Type B pancreatic cell (in vitro differentiated cells): ENCODE results near the gene SLFN14. TPM values are rescaled to one million over a fixed set of nuclear protein-coding genes. Genes with fewer than 3 reads are reported as not detected.

ENCODE experiments used
- DNase-seq: peaks from one replicate; pipeline ENCODE4 v3.0.0; 2021; ENCODE audit warnings: mixed read lengths; ENCODE audit not compliant: unreplicated experiment; ENCODE audit errors: extremely low spot score
- H3K27ac Mint-ChIP-seq: 2 replicates; pipeline ENCODE4 v1.8.0; 2021; ENCODE audit warnings: mild to moderate bottlenecking, mixed read lengths
- H3K27me3 Mint-ChIP-seq: 2 replicates; pipeline ENCODE4 v1.8.0; 2021; ENCODE audit warnings: mixed read lengths
- H3K36me3 Mint-ChIP-seq: 2 replicates; pipeline ENCODE4 v1.8.0; 2021; ENCODE audit warnings: mixed read lengths
- H3K4me1 Mint-ChIP-seq: one replicate; pipeline ENCODE4 v1.8.0; 2021; ENCODE audit warnings: mixed read lengths; ENCODE audit not compliant: unreplicated experiment
- H3K4me3 Mint-ChIP-seq: 2 replicates; pipeline ENCODE4 v1.8.0; 2021; ENCODE audit warnings: mild to moderate bottlenecking, mixed read lengths
- H3K9me3 Mint-ChIP-seq: 2 replicates; pipeline ENCODE4 v1.8.0; 2021; ENCODE audit warnings: mixed read lengths
- total RNA-seq: library from RNA; stranded (reverse); gene quantifications from 2 replicates; pipeline ENCODE4 v1.2.1, GENCODE V29; 2021; ENCODE audit warnings: low replicate concordance
- TF ChIP-seq, protein P1 (sequence below): fragments of 200-600 bp; sonication (generic); conservative IDR thresholded peaks from 2 replicates; pipeline ENCODE4 v1.5.0; 2021; ENCODE audit warnings: antibody characterized with exemption, mild to moderate bottlenecking

Gene SLFN14
- total RNA-seq, 1 donor from 2014 or later = not detected

DNA sequence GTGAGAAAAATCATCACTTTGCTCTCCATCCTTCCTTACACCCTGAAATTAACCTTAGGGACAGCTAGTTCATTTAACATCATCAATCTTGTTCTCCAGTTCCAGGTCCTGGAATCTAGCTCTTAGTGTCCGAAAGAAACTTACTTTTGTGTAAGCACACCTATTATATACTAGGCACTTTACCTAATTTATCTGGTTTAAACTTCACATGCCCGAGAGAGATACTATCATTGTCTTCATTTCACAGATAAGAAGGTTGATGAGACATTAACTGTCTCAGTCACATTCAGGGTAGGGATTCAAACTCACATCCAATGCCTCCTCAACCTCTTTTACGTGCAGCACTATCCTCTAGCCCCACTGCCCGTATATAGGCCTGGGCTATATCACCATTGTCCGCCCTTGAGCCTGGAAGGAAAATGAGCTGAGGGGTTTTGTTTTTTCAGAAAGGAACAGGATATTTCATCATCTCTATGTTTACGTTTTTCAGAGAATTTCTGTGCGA is 26.0 kb upstream of the SLFN14 start:
- peak overlapping the region; percentile 99 for H3K4me3 Mint-ChIP-seq
- no peaks in the 10 kb centered on the region for H3K9me3 Mint-ChIP-seq
- peaks cover 23% of the 10 kb centered on the region for H3K27me3 Mint-ChIP-seq
- H3K4me1 Mint-ChIP-seq = peaks cover 24% of the 10 kb centered on the region
- peak overlapping the region; percentile 100 for H3K27ac Mint-ChIP-seq
- TF ChIP-seq, protein P1, sequence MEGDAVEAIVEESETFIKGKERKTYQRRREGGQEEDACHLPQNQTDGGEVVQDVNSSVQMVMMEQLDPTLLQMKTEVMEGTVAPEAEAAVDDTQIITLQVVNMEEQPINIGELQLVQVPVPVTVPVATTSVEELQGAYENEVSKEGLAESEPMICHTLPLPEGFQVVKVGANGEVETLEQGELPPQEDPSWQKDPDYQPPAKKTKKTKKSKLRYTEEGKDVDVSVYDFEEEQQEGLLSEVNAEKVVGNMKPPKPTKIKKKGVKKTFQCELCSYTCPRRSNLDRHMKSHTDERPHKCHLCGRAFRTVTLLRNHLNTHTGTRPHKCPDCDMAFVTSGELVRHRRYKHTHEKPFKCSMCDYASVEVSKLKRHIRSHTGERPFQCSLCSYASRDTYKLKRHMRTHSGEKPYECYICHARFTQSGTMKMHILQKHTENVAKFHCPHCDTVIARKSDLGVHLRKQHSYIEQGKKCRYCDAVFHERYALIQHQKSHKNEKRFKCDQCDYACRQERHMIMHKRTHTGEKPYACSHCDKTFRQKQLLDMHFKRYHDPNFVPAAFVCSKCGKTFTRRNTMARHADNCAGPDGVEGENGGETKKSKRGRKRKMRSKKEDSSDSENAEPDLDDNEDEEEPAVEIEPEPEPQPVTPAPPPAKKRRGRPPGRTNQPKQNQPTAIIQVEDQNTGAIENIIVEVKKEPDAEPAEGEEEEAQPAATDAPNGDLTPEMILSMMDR = no peak
- DNase-seq = no peak
- H3K36me3 Mint-ChIP-seq = no peaks in the 10 kb centered on the region

DNA sequence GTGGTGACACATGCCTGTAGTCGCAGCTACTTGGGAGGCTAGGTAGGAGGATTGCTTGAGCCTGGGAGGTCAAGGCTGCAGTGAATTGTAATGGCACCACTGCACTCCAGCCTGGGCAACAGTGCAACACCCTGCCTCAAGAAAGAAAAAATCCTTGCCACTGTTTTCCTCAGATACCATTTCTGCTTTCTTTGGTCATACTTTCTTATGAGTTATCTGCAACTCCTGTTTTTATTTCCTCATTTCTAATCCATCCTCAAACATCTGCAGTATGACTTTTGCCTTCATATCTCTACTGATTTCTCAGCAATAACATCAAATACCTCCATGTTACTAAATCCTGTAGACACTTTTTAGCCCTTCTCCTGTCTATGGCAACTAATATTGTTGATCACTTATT is 23.4 kb upstream of the SLFN14 start:
- DNase-seq = no peak
- TF ChIP-seq, protein P1 = no peak
- Mint-ChIP-seq H3K9me3 (no peaks in the 10 kb centered on the region), H3K36me3 (no peaks in the 10 kb centered on the region), H3K27me3 (peaks cover 23% of the 10 kb centered on the region), H3K4me1 (peaks cover 20% of the 10 kb centered on the region), H3K4me3 (no peak overlapping the region), H3K27ac (no peak overlapping the region)

DNA sequence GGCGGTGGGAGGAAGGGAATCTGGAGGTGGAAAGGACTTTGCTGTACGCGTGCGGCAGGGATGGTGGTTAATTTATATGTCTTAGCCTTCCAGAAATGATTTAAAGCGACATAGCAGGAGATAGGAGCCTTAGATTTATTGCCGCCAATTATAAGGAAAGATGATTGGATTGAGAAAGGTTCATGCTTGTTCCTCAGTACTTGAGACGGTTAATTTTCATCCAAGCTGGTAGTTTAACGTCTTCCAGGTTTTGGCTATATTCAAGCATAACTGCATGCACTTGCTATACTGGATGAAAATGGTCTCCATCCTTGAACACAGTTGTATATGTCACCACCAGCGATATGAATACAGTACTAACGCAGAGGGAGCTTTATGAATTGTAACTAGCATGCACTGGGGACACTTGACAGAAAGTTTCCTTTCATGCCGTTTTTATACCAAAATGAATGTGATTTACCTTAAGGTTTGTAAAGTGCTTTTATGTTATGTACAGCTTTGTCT is 18.4 kb upstream of the SLFN14 start:
- Mint-ChIP-seq H3K36me3 (peaks cover 5% of the 10 kb centered on the region), H3K4me1 (peaks cover 17% of the 10 kb centered on the region), H3K27me3 (peaks cover 9% of the 10 kb centered on the region), H3K27ac (peak overlapping the region; percentile 90), H3K9me3 (no peaks in the 10 kb centered on the region), H3K4me3 (peak overlapping the region; percentile 97)
- DNase-seq = no peak
- TF ChIP-seq, protein P1 = no peak

DNA sequence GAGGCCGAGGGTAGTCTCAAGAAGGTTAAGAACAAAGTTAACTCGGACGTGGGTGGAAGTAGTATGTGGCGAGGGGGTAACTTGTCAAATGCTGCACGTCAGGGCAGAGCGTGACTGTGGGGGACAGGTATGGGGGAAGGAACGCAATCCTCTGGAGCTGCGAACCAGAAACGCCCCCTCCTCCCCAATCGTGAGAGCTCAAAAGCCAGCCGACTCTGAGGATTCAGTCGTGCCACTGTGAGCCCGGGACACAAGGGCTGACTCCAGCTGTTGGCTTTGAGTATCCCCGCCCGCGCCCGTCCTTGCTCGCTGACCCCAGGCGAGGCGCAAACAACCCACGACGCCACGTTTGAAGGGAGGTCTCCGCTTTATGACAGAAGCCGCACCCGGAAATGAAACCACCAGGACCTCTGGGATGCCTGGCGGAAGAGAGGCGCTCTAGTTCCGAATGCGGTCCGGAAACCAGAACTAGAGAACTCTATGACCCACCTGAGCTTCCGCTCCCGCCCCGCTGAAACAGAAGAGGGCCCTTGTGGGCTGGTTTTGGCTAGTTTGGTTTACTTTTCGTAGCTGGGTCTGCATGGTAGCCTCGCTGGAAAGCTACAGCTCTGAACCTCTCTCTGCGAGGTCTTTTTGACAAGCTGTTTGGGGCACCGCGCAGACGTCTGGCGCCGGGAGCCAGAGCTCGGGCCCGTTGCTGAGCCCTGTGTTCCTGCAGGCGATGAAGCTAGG is 17.7 kb upstream of the SLFN14 start, which contains the start of gene PEX12:
TSS of gene PEX12 (minus strand) at position 375 of the 732 bp plus-strand sequence. CDS start 550 bp downstream, outside the sequence.
- peaks cover 5% of the 10 kb centered on the region for H3K36me3 Mint-ChIP-seq
- H3K4me3 Mint-ChIP-seq = peak within 1 kb of the TSS; percentile 97
- DNase-seq = peak; percentile 75
- TF ChIP-seq, protein P1 = no peak
- H3K9me3 Mint-ChIP-seq = no peaks in the 10 kb centered on the region
- peaks cover 17% of the 10 kb centered on the region for H3K4me1 Mint-ChIP-seq
- H3K27ac Mint-ChIP-seq = peak within 1 kb of the TSS; percentile 90
- H3K27me3 Mint-ChIP-seq = peaks cover 4% of the 10 kb centered on the region

DNA sequence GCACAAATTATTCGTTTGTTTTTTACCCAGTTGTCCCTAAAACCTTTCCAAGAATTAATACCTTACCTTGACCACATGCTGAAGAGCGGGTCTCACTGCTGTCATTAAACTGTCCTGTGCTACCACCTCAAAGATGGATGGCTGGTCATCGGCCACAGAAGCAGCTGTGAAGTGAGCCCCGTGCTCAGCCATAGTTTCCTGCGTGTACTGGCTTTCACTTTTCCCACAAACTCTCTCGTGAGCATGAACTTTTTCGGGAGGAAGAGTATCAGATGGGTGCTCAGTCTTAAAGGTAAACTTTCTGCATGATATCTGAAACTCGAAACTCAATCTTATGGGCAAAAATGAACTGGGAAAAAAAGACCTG is 17.2 kb upstream of the SLFN14 start:
- Mint-ChIP-seq H3K4me3 (peak overlapping the region; percentile 97), H3K27me3 (peaks cover 3% of the 10 kb centered on the region), H3K9me3 (no peaks in the 10 kb centered on the region), H3K36me3 (peaks cover 5% of the 10 kb centered on the region), H3K27ac (peak overlapping the region; percentile 90), H3K4me1 (peaks cover 17% of the 10 kb centered on the region)
- TF ChIP-seq, protein P1 = no peak
- no peak for DNase-seq
